ENCODE results near the gene DCUN1D2.

DCUN1D2 gene

GRCh38 chr13:113407103-113407530, 83.4 kb downstream of the DCUN1D2 start:
- H3K9me3 ChIP-seq, result peaks cover 6% of the 10 kb centered on the region; the same call in 1 of the 2 replicates
- H3K4me3 ChIP-seq, result peak overlapping the region; percentile 68
- H3K27me3 ChIP-seq, result no peaks in the 10 kb centered on the region
- no peak for TF ChIP-seq Cebpa-rat (IDR thresholded peaks at IDR 0.05)
- peak overlapping the region; percentile 99 for H3K4me2 ChIP-seq
- H3K36me3 ChIP-seq, result peaks cover 5% of the 10 kb centered on the region; the same call in 1 of the 2 replicates
- H4K20me1 ChIP-seq, result no peaks in the 10 kb centered on the region
- H3K27ac ChIP-seq, result peak overlapping the region; percentile 96
- peaks cover 98% of the 10 kb centered on the region for H3K4me1 ChIP-seq
- H3K9ac ChIP-seq, result peak overlapping the region; percentile 87

- Histone ChIP-seq H3K9ac (peak overlapping the region; percentile 87), H3K4me1 (peaks cover 98% of the 10 kb centered on the region), H3K4me3 (peak overlapping the region; percentile 68), H3K27me3 (no peaks in the 10 kb centered on the region), H4K20me1 (no peaks in the 10 kb centered on the region), H3K27ac (peak overlapping the region; percentile 96), H3K4me2 (peak overlapping the region; percentile 99), H3K9me3 (peaks cover 3% of the 10 kb centered on the region; the same call in 1 of the 2 replicates), H3K36me3 (no peaks in the 10 kb centered on the region)
- no peak for TF ChIP-seq Cebpa-rat (IDR thresholded peaks at IDR 0.05)
These were observed 84.0 kb downstream of the DCUN1D2 start for GRCh38 chr13:113406321-113407102.
